Measurements from ENCODE around the gene TP53TG3F.
"Not testable (repeated sequence)": the region's sequence is repeated elsewhere in the genome, so short reads cannot be mapped to it uniquely, and the experiment has no call there.

DNA sequence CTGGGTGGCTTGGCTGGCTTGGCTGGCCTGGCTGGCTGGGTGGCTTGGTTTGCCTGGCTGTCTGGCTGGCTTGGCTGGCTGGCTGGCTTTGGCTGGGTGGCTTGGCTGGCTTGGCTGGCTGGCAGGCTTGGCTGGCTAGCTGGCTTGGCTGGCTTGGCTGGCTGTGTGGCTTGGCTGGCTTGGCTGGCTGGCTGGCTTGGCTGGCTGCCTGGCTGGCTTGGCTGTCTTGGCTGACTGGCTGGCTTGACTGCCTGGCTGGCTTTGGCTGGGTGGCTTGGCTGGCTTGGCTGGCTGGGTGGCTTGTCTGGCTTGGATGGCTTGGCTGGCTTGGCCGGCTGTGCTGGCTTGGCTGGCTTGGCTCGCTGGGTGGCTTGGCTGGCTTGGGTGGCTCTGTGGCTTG is 32.2 kb downstream of the TP53TG3F start:
- TF ChIP-seq, protein P1, sequence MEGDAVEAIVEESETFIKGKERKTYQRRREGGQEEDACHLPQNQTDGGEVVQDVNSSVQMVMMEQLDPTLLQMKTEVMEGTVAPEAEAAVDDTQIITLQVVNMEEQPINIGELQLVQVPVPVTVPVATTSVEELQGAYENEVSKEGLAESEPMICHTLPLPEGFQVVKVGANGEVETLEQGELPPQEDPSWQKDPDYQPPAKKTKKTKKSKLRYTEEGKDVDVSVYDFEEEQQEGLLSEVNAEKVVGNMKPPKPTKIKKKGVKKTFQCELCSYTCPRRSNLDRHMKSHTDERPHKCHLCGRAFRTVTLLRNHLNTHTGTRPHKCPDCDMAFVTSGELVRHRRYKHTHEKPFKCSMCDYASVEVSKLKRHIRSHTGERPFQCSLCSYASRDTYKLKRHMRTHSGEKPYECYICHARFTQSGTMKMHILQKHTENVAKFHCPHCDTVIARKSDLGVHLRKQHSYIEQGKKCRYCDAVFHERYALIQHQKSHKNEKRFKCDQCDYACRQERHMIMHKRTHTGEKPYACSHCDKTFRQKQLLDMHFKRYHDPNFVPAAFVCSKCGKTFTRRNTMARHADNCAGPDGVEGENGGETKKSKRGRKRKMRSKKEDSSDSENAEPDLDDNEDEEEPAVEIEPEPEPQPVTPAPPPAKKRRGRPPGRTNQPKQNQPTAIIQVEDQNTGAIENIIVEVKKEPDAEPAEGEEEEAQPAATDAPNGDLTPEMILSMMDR (IDR thresholded peaks at IDR 0.05), result not testable (repeated sequence)
- TF ChIP-seq ZFX (IDR thresholded peaks at IDR 0.05; ENCODE audit: borderline replicate concordance), result not testable (repeated sequence)
